B cell (primary cell): ENCODE data around the gene SEMA7A. TPM values are rescaled to one million over a fixed set of nuclear protein-coding genes. Genes with fewer than 3 reads are reported as not detected.

Experiments
- ATAC-seq: fragments of 200-7000 bp; cut with Tn5 transposase; one replicate; pipeline ENCODE4 v1.10.0; 2021; ENCODE audit warnings: low read depth, mild to moderate bottlenecking, moderate number of reproducible peaks, moderate library complexity
- CTCF ChIA-PET: fragments of 350-600 bp; sonication (Branson Sonifier 250); formaldehyde crosslinking; loops from one replicate; lab custom pipeline; 2021; ENCODE audit warnings: antibody characterized with exemption, inconsistent platforms; lab: Charles Lee
- POLR2A ChIA-PET: fragments of 350-600 bp; sonication (Branson Sonifier 250); formaldehyde crosslinking; loops from one replicate; lab custom pipeline; 2021; ENCODE audit warnings: antibody characterized with exemption; lab: Charles Lee
- DNase-seq: peaks from one replicate; pipeline ENCODE4 v3.0.0; 2013
- H2AFZ ChIP-seq: 2 replicates; pipeline ENCODE4 v1.6.1; 2012; ENCODE audit warnings: mild to moderate bottlenecking, low read depth, low read length; ENCODE audit not compliant: insufficient read depth, poor library complexity, severe bottlenecking
- H3K27ac ChIP-seq, 2 donors: 1 replicate in 1 of 2; 2 replicates in 1 of 2; pipeline ENCODE4 v1.5.1; 2012 to 2013; ENCODE audit warnings: low read length in 2 of 2, mild to moderate bottlenecking in 2 of 2, moderate library complexity in 1 of 2
- H3K27me3 ChIP-seq, 4 experiments: fragments of 200-600 bp in 1 of 4; sonication (generic) in 1 of 4; replicated peaks in 1 of 4; 1 replicate in 2 of 4; 2 replicates in 2 of 4; pipeline versions ENCODE4 v1.6.1 to v1.7.0; 2013 to 2016; ENCODE audit warnings: low read length in 3 of 4, mild to moderate bottlenecking in 2 of 4, mixed read lengths in 1 of 4, moderate library complexity in 1 of 4; ENCODE audit not compliant: insufficient read depth in 4 of 4, control insufficient read depth in 3 of 4; ENCODE audit errors: control extremely low read depth in 1 of 4
- H3K36me3 ChIP-seq, 2 experiments: replicated peaks in 1 of 2; 1 replicate in 1 of 2; 2 replicates in 1 of 2; pipeline versions ENCODE4 v1.6.1 to v1.7.1; 2013; ENCODE audit warnings: low read length in 1 of 2; ENCODE audit not compliant: insufficient read depth in 2 of 2, control insufficient read depth in 1 of 2; ENCODE audit errors: control extremely low read depth in 1 of 2, extremely low read depth in 1 of 2
- H3K4me1 ChIP-seq, 2 donors: fragments of 200-600 bp in 1 of 2; sonication (generic) in 1 of 2; 1 replicate in 1 of 2; 2 replicates in 1 of 2; pipeline versions ENCODE4 v1.5.1 to v1.6.1; 2013 to 2017; ENCODE audit warnings: low read length in 2 of 2; ENCODE audit not compliant: control insufficient read depth in 2 of 2, insufficient read depth in 2 of 2
- H3K4me2 ChIP-seq: replicated peaks from 2 replicates; pipeline ENCODE3; 2012; ENCODE audit warnings: mild to moderate bottlenecking, low read depth, low read length; ENCODE audit not compliant: poor library complexity, severe bottlenecking
- H3K4me3 ChIP-seq, 5 experiments: fragments of 200-600 bp in 1 of 5; sonication (generic) in 1 of 5; 1 replicate in 3 of 5; 2 replicates in 2 of 5; pipeline versions ENCODE4 v1.5.1 to v1.7.0; 2011 to 2016; ENCODE audit warnings: low read length in 4 of 5, mild to moderate bottlenecking in 4 of 5, low read depth in 2 of 5, control low read depth in 1 of 5, moderate library complexity in 1 of 5; ENCODE audit not compliant: insufficient read depth in 1 of 5; ENCODE audit errors: control extremely low read depth in 1 of 5, extremely low read depth in 1 of 5
- H3K79me2 ChIP-seq: fragments of 200-600 bp; sonication (generic); one replicate; pipeline ENCODE4 v1.6.0; 2016; ENCODE audit warnings: low read length; ENCODE audit not compliant: control insufficient read depth, insufficient read depth
- H3K9ac ChIP-seq: fragments of 200-600 bp; sonication (generic); 2 replicates; pipeline ENCODE4 v1.6.1; 2017; ENCODE audit warnings: mild to moderate bottlenecking, low read length, moderate library complexity
- H3K9me3 ChIP-seq, 3 donors: one replicate each; pipeline versions ENCODE4 v1.6.1 to v1.7.1; 2013; ENCODE audit warnings: low read length in 2 of 3; ENCODE audit not compliant: control insufficient read depth in 2 of 3, insufficient read depth in 1 of 3; ENCODE audit errors: control extremely low read depth in 1 of 3
- H4K20me1 ChIP-seq: 2 replicates; pipeline ENCODE4 v1.6.0; 2012; ENCODE audit warnings: mild to moderate bottlenecking, low read length; ENCODE audit not compliant: insufficient read depth, control insufficient read depth, poor library complexity, severe bottlenecking
- H3K27ac Mint-ChIP-seq: one replicate; pipeline ENCODE4 v1.8.0; 2021; ENCODE audit warnings: mixed read lengths
- H3K27me3 Mint-ChIP-seq: one replicate; pipeline ENCODE4 v1.8.0; 2021; ENCODE audit warnings: mixed read lengths
- H3K4me1 Mint-ChIP-seq: one replicate; pipeline ENCODE4 v1.8.0; 2021; ENCODE audit warnings: mixed read lengths
- H3K4me3 Mint-ChIP-seq: one replicate; pipeline ENCODE4 v1.8.0; 2021; ENCODE audit warnings: mixed read lengths
- H3K9me3 Mint-ChIP-seq: one replicate; pipeline ENCODE4 v1.8.0; 2022; ENCODE audit warnings: mixed read lengths; ENCODE audit not compliant: insufficient read depth
- CTCF ChIP-seq: fragments of 200-600 bp; IDR thresholded peaks from one replicate; pipeline ENCODE4 v1.8.0; 2022; ENCODE audit warnings: antibody characterized with exemption, mild to moderate bottlenecking
- EZH2 ChIP-seq: IDR thresholded peaks from 2 replicates; pipeline ENCODE4 v1.6.1; 2012; ENCODE audit warnings: borderline replicate concordance, low read depth, mild to moderate bottlenecking, moderate library complexity, low read length; ENCODE audit not compliant: insufficient read depth, poor library complexity, severe bottlenecking
- WGBS: methylation state at CpG from one replicate; pipeline ENCODE4 v1.1.5; 2013; ENCODE audit warnings: missing lambda C conversion rate; ENCODE audit not compliant: insufficient coverage; 5-methylcytosine and 5-hydroxymethylcytosine counted together
- intact Hi-C: fragments of 100-400 bp; cut with micrococcal nuclease; formaldehyde crosslinking; loops from one replicate; pipeline ENCODE4 v1.10.0; 2022
- polyA plus RNA-seq: library from polyadenylated mRNA; depleted of rRNA; stranded (reverse); fragments of >200 nt; gene quantifications from 2 replicates; pipeline ENCODE4 v1.2.3, GENCODE V29; 2012
- total RNA-seq, 2 donors: library from RNA; stranded (reverse); fragments of 120-200 nt in 1 of 2; gene quantifications; 1 replicate in 1 of 2; 2 replicates in 1 of 2; pipeline versions ENCODE4 v1.2.3 to v1.2.4, GENCODE V29; 2013 to 2022

Gene SEMA7A
- total and polyA plus RNA-seq, 2 donors (not counting 1 experiment from before 2014, with no cell fraction given) = 42.0 to 44.2 TPM

DNA sequence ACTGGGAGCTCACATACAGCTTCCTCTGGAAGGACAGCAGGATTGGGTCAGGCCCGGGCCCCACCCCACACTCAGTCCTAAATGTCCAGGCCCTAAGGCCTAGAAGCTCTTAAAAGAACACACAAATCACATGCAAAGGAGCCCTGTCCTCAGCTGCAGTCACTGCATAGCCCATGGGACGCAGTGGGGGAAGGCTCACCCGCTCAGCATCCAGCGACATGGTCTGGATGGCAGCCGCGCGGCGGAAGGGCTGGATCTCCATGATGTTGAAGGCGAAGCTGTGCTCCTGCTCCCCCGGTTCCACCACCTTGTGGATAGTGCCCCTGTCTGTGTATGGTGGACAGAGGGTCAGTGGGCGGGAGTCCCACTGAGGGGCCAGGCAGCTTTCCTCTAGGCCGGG lies 22.1 kb downstream of the SEMA7A start:
- no peak overlapping the region for H2AFZ ChIP-seq
- intact Hi-C loops = no loop called here
- H3K27ac ChIP-seq = no peak overlapping the region
- H3K36me3 ChIP-seq = peaks cover 2 to 68% of the 10 kb centered on the region in 2 experiments
- H3K4me1 ChIP-seq = peaks cover 3 to 26% of the 10 kb centered on the region in 2 donors
- peaks cover 31% of the 10 kb centered on the region for H4K20me1 ChIP-seq
- CTCF ChIA-PET = interaction anchor here (1.6 to 1.9 kb wide), 2 partner anchors 9 to 29 kb away, joined by 5 to 6 read pairs; no protein-coding TSS in a partner anchor
- Mint-ChIP-seq H3K27me3 (no peaks in the 10 kb centered on the region), H3K4me1 (peaks cover 36% of the 10 kb centered on the region), H3K27ac (peak overlapping the region; percentile 6), H3K4me3 (no peak overlapping the region), H3K9me3 (no peaks in the 10 kb centered on the region)
- no peaks in the 10 kb centered on the region for H3K9me3 ChIP-seq
- ATAC-seq (no peak), DNase-seq (no peak)
- TF ChIP-seq CTCF = no peak
- TF ChIP-seq EZH2 = no peak
- H3K4me3 ChIP-seq = no peak overlapping the region
- POLR2A ChIA-PET = no interaction called here
- WGBS = 96% methylated on average over 11 of the region's 12 CpGs
- H3K27me3 ChIP-seq = no peaks in the 10 kb centered on the region
- H3K79me2 ChIP-seq = peaks cover 18% of the 10 kb centered on the region
- H3K9ac ChIP-seq = no peak overlapping the region
- no peak overlapping the region for H3K4me2 ChIP-seq

GRCh38 chr15:74410502-74410901 lies 23.3 kb downstream of the SEMA7A start:
- Histone ChIP-seq H2AFZ (no peak overlapping the region), H3K27me3 (no peaks in the 10 kb centered on the region), H3K36me3 (peaks cover 0 to 57% of the 10 kb centered on the region in 2 experiments), H3K4me1 (peaks cover 8 to 26% of the 10 kb centered on the region in 2 donors), H3K9ac (no peak overlapping the region), H3K9me3 (no peaks in the 10 kb centered on the region), H3K4me2 (no peak overlapping the region), H3K4me3 (no peak overlapping the region), H4K20me1 (peaks cover 19% of the 10 kb centered on the region), H3K27ac (no peak overlapping the region), H3K79me2 (peaks cover 8% of the 10 kb centered on the region)
- DNase-seq (no peak), ATAC-seq (no peak)
- peaks cover 38% of the 10 kb centered on the region for H3K4me1 Mint-ChIP-seq
- no peak overlapping the region for H3K27ac Mint-ChIP-seq
- POLR2A ChIA-PET = no interaction called here
- H3K9me3 Mint-ChIP-seq = no peaks in the 10 kb centered on the region
- CTCF ChIA-PET = interaction anchor here (1.1 to 1.9 kb wide), 2 partner anchors 9 to 28 kb away, joined by 3 to 6 read pairs; no protein-coding TSS in a partner anchor
- H3K4me3 Mint-ChIP-seq = no peak overlapping the region
- 91% methylated on average over 18 of the region's 18 CpGs for WGBS
- TF ChIP-seq EZH2 = no peak
- TF ChIP-seq CTCF = no peak
- H3K27me3 Mint-ChIP-seq = no peaks in the 10 kb centered on the region
- intact Hi-C loops = no loop called here
